Endothelial cell of umbilical vein (primary cell): ENCODE results near the gene CDH23. TPM values are rescaled to one million over a fixed set of nuclear protein-coding genes. Genes with fewer than 3 reads are reported as not detected.

ENCODE experiments used
- BruUV-seq: library from RNA; stranded (reverse); fragments of 400-500 nt; replicated peaks from 2 replicates; lab custom pipeline; 2021; lab: Mats Ljungman, UMichigan
- CTCF ChIA-PET: fragments of 300-600, 350-600 bp; sonication (Branson Sonifier 250); formaldehyde crosslinking; loops from one replicate; lab custom pipeline; 2021; ENCODE audit warnings: antibody characterized with exemption, inconsistent platforms; lab: Charles Lee
- POLR2A ChIA-PET: fragments of 300-600, 350-600 bp; sonication (Branson Sonifier 250); formaldehyde crosslinking; loops from one replicate; lab custom pipeline; 2021; ENCODE audit warnings: antibody characterized with exemption, inconsistent platforms; lab: Charles Lee
- DNase-seq: peaks from one replicate; pipeline ENCODE4 v3.0.0-alpha.2; 2011; ENCODE audit warnings: low read depth, low spot score
- FAIRE-seq: peaks from 2 replicates; lab custom pipeline; 2011; peaks lifted over from hg19 to GRCh38; lab: Jason Lieb, UNC
- H2AFZ ChIP-seq: 2 replicates; pipeline ENCODE4 v1.6.0; 2012; ENCODE audit warnings: low read depth, low read length, control low read depth, inconsistent platforms
- H3K27ac ChIP-seq: 2 replicates; pipeline ENCODE4 v1.5.1; 2011; ENCODE audit warnings: low read depth, mild to moderate bottlenecking, control low read depth, low read length, moderate library complexity; ENCODE audit not compliant: insufficient read depth
- H3K27me3 ChIP-seq, 2 experiments: 2 replicates each; pipeline versions ENCODE4 v1.6.0 to v1.6.1; 2011; ENCODE audit warnings: low read length in 2 of 2, mixed read lengths in 1 of 2; ENCODE audit not compliant: control insufficient read depth in 2 of 2, insufficient read depth in 2 of 2
- H3K36me3 ChIP-seq, 2 experiments: 2 replicates in 1 of 2; 3 replicates in 1 of 2; pipeline ENCODE4 v1.5.1; 2011; ENCODE audit warnings: low read length in 2 of 2, mild to moderate bottlenecking in 1 of 2, moderate library complexity in 1 of 2; ENCODE audit not compliant: control insufficient read depth in 2 of 2, insufficient read depth in 2 of 2; ENCODE audit errors: extremely low read depth in 1 of 2
- H3K4me1 ChIP-seq: 3 replicates; pipeline ENCODE4 v1.5.1; 2011; ENCODE audit warnings: mild to moderate bottlenecking, low read length; ENCODE audit not compliant: control insufficient read depth, insufficient read depth; ENCODE audit errors: extremely low read depth
- H3K4me2 ChIP-seq: 2 replicates; pipeline ENCODE4 v1.6.1; 2011; ENCODE audit warnings: low read length, control low read depth, mixed read lengths; ENCODE audit not compliant: insufficient read depth
- H3K4me3 ChIP-seq, 3 experiments: fragments of 200-600 bp in 1 of 3; sonication (generic), shearing (Covaris generic) in 1 of 3; replicated peaks in 1 of 3; 2 replicates each; pipeline ENCODE4 v1.5.1; 2011 to 2016; ENCODE audit warnings: control low read depth in 3 of 3, low read length in 3 of 3, mild to moderate bottlenecking in 2 of 3, inconsistent platforms in 1 of 3, low read depth in 1 of 3, moderate library complexity in 1 of 3; ENCODE audit not compliant: insufficient read depth in 1 of 3
- H3K79me2 ChIP-seq: 2 replicates; pipeline ENCODE4 v1.6.0; 2012; ENCODE audit warnings: low read length, inconsistent platforms; ENCODE audit not compliant: control insufficient read depth, insufficient read depth
- H3K9ac ChIP-seq: replicated peaks from 2 replicates; pipeline ENCODE3; 2011; ENCODE audit warnings: low read length, control low read depth; ENCODE audit not compliant: insufficient read depth; ENCODE audit errors: extremely low read depth
- H3K9me1 ChIP-seq: replicated peaks from 3 replicates; pipeline ENCODE4 v1.6.0; 2011; ENCODE audit warnings: mild to moderate bottlenecking, low read length; ENCODE audit not compliant: control insufficient read depth, insufficient read depth; ENCODE audit errors: extremely low read depth
- H3K9me3 ChIP-seq: replicated peaks from 2 replicates; pipeline ENCODE4 v1.5.1; 2012; ENCODE audit warnings: low read length, inconsistent platforms; ENCODE audit not compliant: control insufficient read depth, insufficient read depth
- H4K20me1 ChIP-seq: replicated peaks from 2 replicates; pipeline ENCODE3; 2011; ENCODE audit warnings: mild to moderate bottlenecking, low read length; ENCODE audit not compliant: control insufficient read depth, insufficient read depth; ENCODE audit errors: extremely low read depth
- EZH2 ChIP-seq: IDR thresholded peaks from 2 replicates; pipeline ENCODE4 v1.6.1; 2012; ENCODE audit warnings: borderline replicate concordance, low read depth, mild to moderate bottlenecking, moderate library complexity, low read length, inconsistent platforms; ENCODE audit not compliant: severe bottlenecking
- FOS ChIP-seq: IDR thresholded peaks from 2 replicates; pipeline ENCODE4 v1.6.1; 2011; ENCODE audit warnings: mild to moderate bottlenecking, low read length, moderate library complexity, borderline replicate concordance; ENCODE audit not compliant: insufficient read depth
- GATA2 ChIP-seq: IDR thresholded peaks from 2 replicates; pipeline ENCODE4 v1.7.0; 2011; ENCODE audit warnings: low read depth, mild to moderate bottlenecking, moderate library complexity, mixed read lengths, low read length; ENCODE audit not compliant: insufficient read length, insufficient read depth
- JUN ChIP-seq: IDR thresholded peaks from 2 replicates; pipeline ENCODE4 v1.6.1; 2011; ENCODE audit warnings: borderline replicate concordance, low read depth; ENCODE audit not compliant: insufficient read length, insufficient read depth
- MYC ChIP-seq: IDR thresholded peaks from one replicate; pipeline ENCODE4 v1.6.1; 2011; ENCODE audit warnings: mild to moderate bottlenecking, low read depth, low read length
- POLR2A ChIP-seq: IDR thresholded peaks from 2 replicates; pipeline ENCODE4 v1.6.1; 2012; ENCODE audit warnings: low read depth, mild to moderate bottlenecking, control low read depth, low read length
- POLR2AphosphoS5 ChIP-seq: IDR thresholded peaks from 2 replicates; pipeline ENCODE4 v1.6.1; 2012; ENCODE audit warnings: low read depth, mild to moderate bottlenecking, control low read depth, low read length, moderate library complexity; ENCODE audit not compliant: insufficient read depth
- dilution Hi-C: fragments of 300-500 bp; cut with MboI; formaldehyde crosslinking; loops from one replicate; pipeline ENCODE4 v1.15.0; 2019; ENCODE audit warnings: low sequenced_read_pairs; ENCODE audit not compliant: extremely low pct_ligation_motif_present
- intact Hi-C: fragments of 100-400 bp; cut with micrococcal nuclease; formaldehyde crosslinking; loops from one replicate; pipeline ENCODE4 v1.10.0; 2022
- polyA plus RNA-seq, 4 experiments: library from polyadenylated mRNA; depleted of rRNA in 3 of 4; stranded (reverse) in 3 of 4; unstranded in 1 of 4; fragments of >200 nt; gene quantifications; 2 replicates each; pipeline versions ENCODE4 v1.2.1 to v1.2.3, GENCODE V29; 2011 to 2012; ENCODE audit warnings: missing spikeins in 1 of 4
- total RNA-seq: library from RNA; stranded (reverse); gene quantifications from 2 replicates; pipeline ENCODE4 v1.2.3, GENCODE V29; 2021
- TF ChIP-seq, protein P1 (sequence below): IDR thresholded peaks from 2 replicates; pipeline ENCODE4 v1.6.1; 2011; ENCODE audit not compliant: insufficient read depth, insufficient read length
- TF ChIP-seq, protein P2 (sequence below), 2 donors: IDR thresholded peaks; 1 replicate in 1 of 2; 2 replicates in 1 of 2; pipeline ENCODE4 v1.5.1; 2011; ENCODE audit warnings: low read length in 2 of 2, mild to moderate bottlenecking in 2 of 2, moderate library complexity in 2 of 2, control low read depth in 1 of 2, inconsistent platforms in 1 of 2, low read depth in 1 of 2; ENCODE audit not compliant: insufficient read depth in 1 of 2; ENCODE audit errors: extremely low read depth in 1 of 2

CDH23 gene
- total and polyA plus RNA-seq, 2 donors (not counting 3 experiments of a cell fraction or from before 2014, with no cell fraction given), result not detected

DNA sequence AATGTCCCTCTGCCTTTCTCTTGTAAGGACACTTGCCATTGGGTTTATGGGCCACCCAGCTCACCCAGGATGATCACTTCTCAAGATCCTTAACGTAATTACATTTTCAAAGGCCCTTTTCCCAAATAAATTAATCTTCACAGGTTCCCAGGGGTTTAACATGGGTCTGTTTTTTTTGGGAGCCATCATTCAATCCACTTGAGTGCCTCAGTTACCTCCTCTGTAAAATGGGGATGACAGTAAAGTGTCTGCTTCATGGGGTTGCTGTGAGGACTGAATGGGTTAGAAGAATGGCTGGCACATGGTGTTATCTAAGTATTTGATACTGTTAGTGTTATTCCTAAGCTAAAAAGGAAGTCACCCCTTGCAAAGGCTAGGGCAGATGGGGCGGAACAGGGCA is 315.4 kb downstream of the CDH23 start:
- H3K4me2 ChIP-seq, result no peak overlapping the region
- no peaks in the 10 kb centered on the region for H3K79me2 ChIP-seq
- no peak overlapping the region for H3K27ac ChIP-seq
- H3K9me1 ChIP-seq, result no peaks in the 10 kb centered on the region
- H3K9ac ChIP-seq, result no peak overlapping the region
- FAIRE-seq (no peak), DNase-seq (no peak)
- peaks cover 3% of the 10 kb centered on the region for H3K4me1 ChIP-seq
- no peak overlapping the region for H2AFZ ChIP-seq
- H3K27me3 ChIP-seq, result peaks cover 0 to 2% of the 10 kb centered on the region in 2 experiments
- dilution Hi-C loops (no loop called here), intact Hi-C loops (loop anchor here (5.0 kb wide), 1 partner anchor 100 kb away; no protein-coding TSS in a partner anchor)
- H4K20me1 ChIP-seq, result no peaks in the 10 kb centered on the region
- TF ChIP-seq, protein P1, sequence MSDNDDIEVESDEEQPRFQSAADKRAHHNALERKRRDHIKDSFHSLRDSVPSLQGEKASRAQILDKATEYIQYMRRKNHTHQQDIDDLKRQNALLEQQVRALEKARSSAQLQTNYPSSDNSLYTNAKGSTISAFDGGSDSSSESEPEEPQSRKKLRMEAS, result no peak
- TF ChIP-seq EZH2, result no peak
- no peak for TF ChIP-seq GATA2
- TF ChIP-seq MYC, result no peak
- TF ChIP-seq FOS, result no peak
- no peak for TF ChIP-seq POLR2AphosphoS5
- TF ChIP-seq, protein P2, sequence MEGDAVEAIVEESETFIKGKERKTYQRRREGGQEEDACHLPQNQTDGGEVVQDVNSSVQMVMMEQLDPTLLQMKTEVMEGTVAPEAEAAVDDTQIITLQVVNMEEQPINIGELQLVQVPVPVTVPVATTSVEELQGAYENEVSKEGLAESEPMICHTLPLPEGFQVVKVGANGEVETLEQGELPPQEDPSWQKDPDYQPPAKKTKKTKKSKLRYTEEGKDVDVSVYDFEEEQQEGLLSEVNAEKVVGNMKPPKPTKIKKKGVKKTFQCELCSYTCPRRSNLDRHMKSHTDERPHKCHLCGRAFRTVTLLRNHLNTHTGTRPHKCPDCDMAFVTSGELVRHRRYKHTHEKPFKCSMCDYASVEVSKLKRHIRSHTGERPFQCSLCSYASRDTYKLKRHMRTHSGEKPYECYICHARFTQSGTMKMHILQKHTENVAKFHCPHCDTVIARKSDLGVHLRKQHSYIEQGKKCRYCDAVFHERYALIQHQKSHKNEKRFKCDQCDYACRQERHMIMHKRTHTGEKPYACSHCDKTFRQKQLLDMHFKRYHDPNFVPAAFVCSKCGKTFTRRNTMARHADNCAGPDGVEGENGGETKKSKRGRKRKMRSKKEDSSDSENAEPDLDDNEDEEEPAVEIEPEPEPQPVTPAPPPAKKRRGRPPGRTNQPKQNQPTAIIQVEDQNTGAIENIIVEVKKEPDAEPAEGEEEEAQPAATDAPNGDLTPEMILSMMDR (IDR thresholded peaks at IDR 0.05; ENCODE audit: extremely low read depth in 1 of 2, insufficient read depth in 1 of 2, low read depth in 1 of 2, low read length in 2 of 2), result no peak
- TF ChIP-seq JUN, result no peak
- TF ChIP-seq POLR2A, result no peak
- H3K36me3 ChIP-seq, result no peaks in the 10 kb centered on the region
- CTCF ChIA-PET, result interaction anchor here (1.2 to 3.1 kb wide), 5 partner anchors 16 to 393 kb away, joined by 3 to 20 read pairs (median 5); partner anchors contain the start of genes SLC29A3 and VSIR
- POLR2A ChIA-PET, result no interaction called here
- no peak overlapping the region for H3K4me3 ChIP-seq
- H3K9me3 ChIP-seq, result no peaks in the 10 kb centered on the region
- BruUV-seq, result no TSS peak
